NB4 (cell line): Measurements from ENCODE around the gene SOCS1.

Experiments
- DNase-seq: peaks from one replicate; pipeline ENCODE4 v3.0.0; 2010; ENCODE audit warnings: low read depth
- H3K4me3 ChIP-seq: one replicate; pipeline ENCODE4 v1.5.1; 2011; ENCODE audit warnings: mild to moderate bottlenecking, low read depth, low read length, moderate library complexity
- CTCF ChIP-seq: IDR thresholded peaks from one replicate; pipeline ENCODE4 v1.5.1; 2012; ENCODE audit warnings: low read depth, low read length
- MAX ChIP-seq: IDR thresholded peaks from 2 replicates; pipeline ENCODE4 v1.6.1; 2011; ENCODE audit warnings: low read depth, low read length
- MYC ChIP-seq: IDR thresholded peaks from 2 replicates; pipeline ENCODE4 v1.6.1; 2011; ENCODE audit warnings: low read depth, low read length
- POLR2A ChIP-seq: IDR thresholded peaks from 2 replicates; pipeline ENCODE4 v1.6.1; 2011; ENCODE audit warnings: mild to moderate bottlenecking; ENCODE audit not compliant: insufficient read length; ENCODE audit errors: extremely low read depth

SOCS1 gene

DNA sequence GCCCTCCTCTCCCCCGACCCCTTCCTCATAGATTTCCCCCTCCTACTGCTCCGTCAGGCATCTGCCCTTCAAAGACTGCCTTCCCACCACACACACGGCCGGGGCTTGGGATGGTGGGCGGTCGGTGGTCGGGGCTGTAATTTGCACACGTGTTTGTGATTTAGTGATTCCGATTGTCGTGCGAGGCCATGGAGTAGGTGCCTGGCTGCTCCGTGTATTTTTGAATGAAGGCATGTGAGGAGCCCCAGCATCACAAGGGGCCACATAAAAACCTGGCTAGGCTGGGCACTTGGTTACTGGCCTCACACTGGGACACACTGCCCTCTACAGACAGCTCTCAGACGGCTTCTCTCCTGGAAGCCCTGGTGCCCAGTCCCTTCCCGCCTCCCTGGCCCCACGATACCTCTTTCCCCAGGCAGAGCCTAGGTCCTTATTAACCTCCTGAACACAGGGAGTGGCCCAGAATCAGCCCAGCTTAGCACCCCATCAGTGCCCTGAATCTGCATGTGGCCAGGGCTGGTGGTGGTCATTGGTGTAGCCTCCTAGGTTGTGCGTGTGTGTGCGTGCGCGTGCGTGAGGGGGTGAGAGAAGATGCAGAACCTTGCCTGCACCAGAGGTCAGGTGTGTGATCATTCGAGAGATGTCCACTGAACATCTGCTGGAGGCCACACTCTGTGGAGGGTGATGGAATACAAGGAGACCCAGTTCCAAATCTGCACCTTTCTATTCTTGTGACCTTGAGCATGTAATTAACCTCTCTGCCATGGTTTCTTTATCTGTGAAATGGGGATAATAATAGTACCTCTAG, 1.3 kb upstream of the SOCS1 start:
- TF ChIP-seq MYC (no peak; the same call in 1 of the 2 replicates), CTCF (peak; percentile 74), POLR2A (no peak), MAX (peak; percentile 63; the same call in 1 of the 2 replicates)
- DNase-seq: peak; percentile 88
- H3K4me3 ChIP-seq: peak overlapping the region; percentile 64

DNA sequence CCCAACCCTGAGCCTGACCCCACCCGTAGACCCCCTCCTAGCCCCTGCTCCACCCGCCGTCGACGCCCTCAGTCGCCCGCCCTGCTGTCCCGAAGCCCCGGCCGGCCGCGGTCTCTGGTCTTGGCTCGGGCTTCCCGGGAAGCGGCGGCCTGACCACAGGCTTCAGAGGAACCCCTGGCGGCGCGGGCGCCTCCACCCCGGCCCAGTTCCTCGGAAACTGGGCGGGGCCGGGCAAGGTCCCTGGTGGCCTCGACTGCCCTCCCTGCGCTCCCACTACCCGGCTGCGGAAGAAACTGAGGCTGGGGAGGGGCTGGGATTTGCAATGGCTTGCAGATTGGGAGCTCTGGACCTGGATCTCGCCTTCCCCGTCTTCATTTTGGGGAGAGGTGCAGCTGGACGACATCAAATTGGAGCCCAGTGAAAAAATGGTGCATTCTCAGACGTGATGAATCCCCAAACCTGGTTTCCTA, 692 bp upstream of the SOCS1 start:
- no peak for DNase-seq
- peak overlapping the region; percentile 64 for H3K4me3 ChIP-seq
- TF ChIP-seq POLR2A: no peak
- no peak for TF ChIP-seq MAX
- TF ChIP-seq CTCF: no peak
- TF ChIP-seq MYC: no peak

GRCh38 chr16:11254913-11255736, 879 bp downstream of the SOCS1 start:
- DNase-seq: peak; percentile 69
- H3K4me3 ChIP-seq: peak overlapping the region; percentile 48
- TF ChIP-seq POLR2A (no peak), MYC (no peak), MAX (no peak), CTCF (peak; percentile 6)

GRCh38 chr16:11253995-11254912, 1.8 kb downstream of the SOCS1 start:
- peak; percentile 75 for DNase-seq
- TF ChIP-seq MAX (0 out of 2 replicates have a peak, but pooled peaks have one; percentile 28), MYC (no peak), CTCF (no peak), POLR2A (no peak)
- H3K4me3 ChIP-seq: peak overlapping the region; percentile 48
